ENCODE measurements around the gene TACR1. TPM values are rescaled to one million over a fixed set of nuclear protein-coding genes. Genes with fewer than 3 reads are reported as not detected.
"Not testable (repeated sequence)": the region's sequence is repeated elsewhere in the genome, so short reads cannot be mapped to it uniquely, and the experiment has no call there.

TACR1 gene
- total RNA-seq, 1 donor from 2014 or later, result 1.8 TPM

DNA sequence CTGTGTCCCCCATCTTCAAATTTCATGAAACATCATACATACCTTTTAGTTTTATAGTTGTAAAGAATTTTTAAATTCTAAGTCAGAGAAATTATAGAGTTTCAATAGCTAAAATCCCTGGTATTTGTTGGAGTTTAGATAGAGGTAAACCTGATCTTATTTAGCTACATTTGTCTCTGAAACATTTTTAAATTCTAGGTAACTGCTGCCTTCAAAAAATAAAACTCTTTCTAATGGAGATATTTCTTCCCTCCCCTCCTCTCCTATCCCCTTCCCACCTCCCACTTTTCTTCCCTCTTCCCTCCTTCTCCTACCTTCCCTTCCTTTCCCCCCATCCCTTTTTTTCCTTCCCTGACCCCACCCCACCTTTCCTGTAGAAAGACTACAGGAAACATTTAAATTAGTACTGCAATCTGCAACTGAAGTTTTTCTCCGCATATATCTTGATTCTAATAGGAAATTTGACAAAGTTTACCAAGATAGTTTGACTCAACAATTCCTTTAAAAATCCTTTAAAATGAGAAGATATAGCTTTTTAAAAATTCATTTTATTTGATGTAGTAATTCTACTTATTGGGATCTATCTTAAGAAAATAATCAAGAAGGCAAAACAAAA lies 4.1 kb downstream of the TACR1 start:
- DNase-seq (ENCODE audit: low spot score), result no peak

DNA sequence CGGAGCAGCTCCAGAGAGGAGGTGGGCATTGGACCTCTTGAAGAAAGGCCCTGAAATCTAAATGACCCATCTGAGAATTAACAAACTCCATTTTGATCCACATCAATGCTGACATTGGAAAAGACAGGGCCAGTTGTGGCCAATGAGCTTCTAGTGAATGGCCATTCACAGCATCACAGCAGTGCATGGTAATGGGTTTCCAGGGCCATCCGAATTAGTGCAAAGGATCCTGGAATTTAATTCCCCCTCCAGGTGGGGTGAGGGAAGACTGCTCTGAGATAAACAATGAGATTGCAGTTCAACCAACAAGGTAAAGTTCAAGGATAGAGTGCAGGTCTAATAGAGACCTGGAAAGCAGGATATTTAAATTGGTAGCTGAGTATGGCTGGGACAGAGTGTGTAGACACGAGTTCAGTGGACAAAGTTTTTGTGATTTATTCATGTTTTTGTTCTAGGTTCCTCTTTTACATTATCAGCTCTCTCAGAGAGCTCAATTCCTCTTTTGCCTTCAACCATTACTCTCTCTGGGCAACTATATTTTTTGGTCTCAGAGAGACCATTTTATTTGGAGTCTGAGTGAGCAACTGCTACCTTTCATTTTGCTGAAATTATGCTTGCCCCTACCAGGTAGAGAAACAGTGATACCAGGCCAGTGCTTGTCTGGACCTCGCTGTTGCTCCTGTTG lies 5.0 kb downstream of the TACR1 start:
- DNase-seq (ENCODE audit: low spot score), result no peak

DNA sequence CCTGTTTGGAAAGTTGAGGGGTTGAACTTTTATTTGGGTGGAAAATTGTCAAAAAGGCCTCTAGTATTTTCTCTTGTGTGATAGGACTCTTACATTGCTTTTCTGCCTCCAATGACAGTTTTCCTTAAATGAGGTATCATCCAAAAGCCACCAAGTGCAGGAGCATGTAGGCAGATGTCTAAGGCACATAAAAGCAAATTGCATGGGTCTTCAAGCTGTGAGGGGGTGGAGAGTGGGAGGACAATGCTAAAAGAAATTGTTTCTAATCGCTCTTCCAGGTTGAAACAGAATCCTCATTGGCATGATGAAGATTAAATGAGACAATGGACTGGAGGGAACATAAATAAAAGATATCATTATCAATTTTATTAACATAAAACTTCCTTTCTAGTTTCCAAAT lies 6.8 kb downstream of the TACR1 start:
- no peak for DNase-seq (ENCODE audit: low spot score)

DNA sequence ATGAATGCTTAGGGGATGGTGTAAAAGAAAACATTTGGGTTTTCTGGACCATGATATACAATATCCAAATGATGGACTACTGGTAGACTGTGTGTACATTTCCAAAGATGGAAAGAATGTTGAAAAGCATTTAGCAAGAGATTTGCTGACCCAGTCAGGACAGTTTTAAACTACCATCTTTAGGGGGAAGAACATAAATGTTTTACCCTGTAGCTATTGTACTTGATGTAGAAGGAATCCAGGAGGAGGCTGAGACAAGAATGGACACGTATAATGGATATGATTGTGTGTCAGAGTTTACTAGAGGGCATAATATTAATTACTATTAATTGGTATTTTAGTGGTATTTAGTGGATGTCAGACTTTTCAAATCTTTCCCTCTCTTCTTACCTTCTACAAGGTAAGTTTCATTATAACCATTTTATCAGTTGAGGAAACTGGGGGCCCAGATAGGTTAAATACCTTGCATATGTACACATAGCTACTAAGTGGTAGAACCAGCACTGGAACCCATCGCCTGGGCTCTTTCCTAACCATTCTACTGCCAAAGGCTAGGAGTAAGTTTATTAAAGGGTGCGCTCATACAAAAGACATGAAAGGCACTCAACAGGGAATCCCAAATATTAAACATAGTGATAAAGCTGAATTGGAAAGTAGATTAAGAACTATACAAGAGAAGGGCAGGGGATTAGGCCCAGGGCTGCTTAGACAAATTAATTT lies 8.9 kb downstream of the TACR1 start:
- no peak for DNase-seq (ENCODE audit: low spot score)

DNA sequence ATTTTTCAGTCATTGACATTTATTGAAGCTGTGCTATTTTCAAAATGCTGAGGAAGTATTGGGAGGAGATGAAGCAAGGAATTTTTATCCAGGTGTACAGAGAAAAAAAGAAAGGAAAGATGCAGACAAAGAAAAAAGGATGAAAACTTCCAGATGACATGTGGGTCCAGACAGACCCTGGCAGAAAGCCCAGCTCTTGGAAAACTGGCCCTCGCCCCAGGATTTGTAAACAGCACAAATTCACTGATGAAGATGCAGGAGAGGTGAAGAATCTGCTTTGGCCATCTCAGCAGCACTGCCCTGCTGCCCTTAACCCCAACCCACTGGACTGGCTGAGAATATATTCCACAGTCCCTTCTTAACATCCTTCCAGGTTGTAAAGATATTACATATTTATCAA lies 12.5 kb downstream of the TACR1 start:
- no peak for DNase-seq (ENCODE audit: low spot score)

DNA sequence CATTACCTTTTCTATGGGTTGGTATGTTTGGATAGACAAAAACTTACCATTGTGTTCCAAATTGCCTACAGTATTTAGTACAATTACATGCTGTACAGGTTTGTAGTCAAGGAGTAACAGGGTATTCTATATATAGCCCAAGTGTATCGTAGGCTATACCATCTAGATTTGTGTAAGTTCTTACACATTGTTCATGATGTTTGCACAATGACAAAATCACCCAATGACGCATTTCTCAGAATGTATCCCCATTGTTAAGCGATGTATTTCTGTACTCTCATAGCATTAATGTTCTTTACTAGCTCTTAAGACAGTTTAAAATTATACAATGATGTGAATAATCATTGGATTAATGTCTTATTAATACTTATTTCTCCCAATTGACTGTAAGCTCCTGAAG lies 16.7 kb downstream of the TACR1 start:
- DNase-seq (ENCODE audit: low spot score), result no peak

DNA sequence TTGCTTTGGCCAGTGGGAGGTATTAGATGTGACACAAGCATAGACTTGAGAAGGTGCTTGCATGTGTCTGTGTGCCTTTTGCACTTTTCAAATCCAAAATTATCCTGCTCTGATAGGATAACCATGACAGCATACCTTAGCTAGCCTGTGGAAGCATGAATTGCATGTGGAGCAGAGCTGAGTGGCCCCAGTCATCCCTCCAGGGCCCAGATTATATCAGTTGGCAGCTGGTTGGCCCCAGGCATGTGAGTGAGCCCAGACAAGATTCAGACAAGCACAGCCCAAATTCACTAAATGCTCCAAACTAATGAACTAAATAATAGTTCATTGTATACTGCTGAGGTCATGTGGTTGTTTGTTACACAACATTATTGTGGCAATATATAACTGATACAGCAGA lies 18.8 kb downstream of the TACR1 start:
- DNase-seq (ENCODE audit: low spot score), result no peak

DNA sequence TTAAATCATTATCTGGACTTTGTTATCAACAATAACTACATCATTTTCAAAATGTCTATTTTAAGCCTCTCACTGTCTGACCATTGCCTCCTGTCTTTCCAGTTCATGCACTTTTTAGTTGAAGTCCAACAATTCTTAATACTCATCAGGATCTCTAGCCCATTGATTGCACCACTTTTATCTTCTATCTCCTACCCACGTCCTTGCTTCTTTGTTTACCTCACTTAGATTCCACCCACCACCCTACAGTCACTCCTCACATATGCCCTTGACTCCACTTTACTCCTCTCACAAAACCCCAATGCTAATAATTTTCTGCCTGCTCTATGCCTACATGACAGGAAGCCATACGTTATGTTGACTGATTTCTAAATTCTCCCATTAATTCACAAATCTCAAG lies 21.9 kb downstream of the TACR1 start:
- DNase-seq (ENCODE audit: low spot score), result no peak

DNA sequence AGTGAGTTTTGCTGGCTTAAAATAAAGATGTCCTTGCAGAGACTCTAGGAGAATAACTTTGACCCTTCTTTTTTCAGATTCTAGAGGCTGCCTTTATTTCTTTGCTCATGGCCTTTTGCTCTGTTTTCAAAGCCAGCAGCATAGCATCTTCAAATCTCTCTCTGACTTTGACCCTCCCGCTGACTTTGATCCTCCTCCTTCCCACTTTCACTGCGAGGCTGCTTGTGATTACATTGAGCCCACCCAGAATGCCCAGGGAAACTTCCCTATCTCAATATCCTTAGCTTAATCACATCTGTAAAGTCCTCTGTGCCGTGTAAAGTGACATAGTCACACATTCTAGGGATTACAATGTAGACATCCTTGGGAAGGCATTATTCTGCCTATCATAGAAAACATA lies 23.9 kb downstream of the TACR1 start:
- DNase-seq (ENCODE audit: low spot score), result no peak

DNA sequence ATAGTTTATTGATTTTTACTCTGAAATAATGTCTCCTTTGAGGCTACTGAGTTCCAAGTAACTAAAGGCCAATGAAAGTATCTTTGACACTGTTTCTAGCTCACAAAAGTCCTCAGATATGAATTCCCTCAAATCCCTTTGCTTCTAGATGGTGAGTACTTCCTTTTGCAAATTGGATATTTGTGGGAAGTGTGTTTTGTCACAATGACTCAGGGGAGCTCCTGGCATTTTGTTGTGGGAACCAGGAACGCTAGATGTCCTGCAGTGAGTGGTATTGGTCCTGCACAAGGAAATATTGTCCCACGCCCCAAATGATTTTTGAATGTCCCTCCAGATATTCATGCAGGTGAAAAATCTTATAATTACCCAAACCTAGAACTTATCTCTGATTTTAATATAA lies 24.3 kb downstream of the TACR1 start:
- DNase-seq (ENCODE audit: low spot score), result no peak

DNA sequence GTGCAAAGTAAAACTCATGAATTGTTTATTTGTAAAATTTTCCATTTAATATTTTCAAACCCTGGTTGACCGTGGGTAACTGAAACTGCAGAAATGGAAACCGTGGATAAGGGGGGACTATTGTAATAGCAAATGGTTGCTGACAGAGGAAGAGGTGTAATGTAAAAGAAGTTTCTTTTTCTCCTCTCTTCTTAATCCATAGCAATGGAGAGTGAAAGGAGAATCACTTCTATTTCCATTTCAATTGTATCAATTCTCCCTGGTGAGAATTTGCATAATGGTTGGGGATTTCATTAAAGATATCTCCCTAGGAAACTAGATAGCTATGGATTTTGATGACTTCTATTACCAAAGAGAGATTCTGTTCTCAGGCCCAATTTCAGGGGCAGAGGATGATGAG lies 24.8 kb downstream of the TACR1 start:
- no peak for DNase-seq (ENCODE audit: low spot score)

DNA sequence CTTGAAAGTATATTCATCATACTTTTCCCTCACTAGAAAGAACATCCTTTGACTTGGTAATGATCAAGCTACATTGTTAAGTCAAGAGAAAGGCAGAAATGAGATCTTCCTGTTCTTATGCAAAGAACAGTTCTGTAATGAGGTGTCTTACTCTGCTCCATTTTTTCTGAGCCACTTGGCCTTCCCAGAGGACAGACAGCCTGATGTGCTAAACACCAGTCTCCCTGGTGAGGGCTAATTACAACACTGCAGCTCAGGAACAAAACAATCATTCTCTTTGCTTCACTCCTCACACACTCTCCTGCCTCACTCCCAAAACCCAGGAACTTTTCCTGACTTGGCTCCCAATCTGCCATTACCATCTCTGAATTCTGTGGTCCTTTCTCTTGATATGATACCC lies 25.6 kb downstream of the TACR1 start:
- DNase-seq (ENCODE audit: low spot score), result no peak

DNA sequence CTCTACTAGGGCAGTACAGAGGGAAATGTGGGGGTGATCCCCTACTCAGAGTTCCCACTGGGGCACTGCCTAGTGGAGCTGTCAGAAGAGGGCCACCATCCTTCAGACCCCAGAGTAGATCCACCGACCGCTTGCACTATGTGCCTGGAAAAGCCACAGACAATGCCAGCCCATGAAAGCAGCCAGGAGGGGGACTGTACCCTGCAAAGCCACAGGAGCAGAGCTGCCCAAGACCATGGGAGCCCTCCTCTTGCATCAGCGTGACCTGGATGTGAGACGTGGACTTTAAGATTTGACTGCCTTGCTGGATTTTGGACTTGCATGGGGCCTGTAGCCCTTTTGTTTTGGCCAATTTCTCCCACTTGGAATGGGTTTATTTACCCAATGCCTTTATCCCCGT lies 27.9 kb downstream of the TACR1 start:
- DNase-seq (ENCODE audit: low spot score), result not testable (repeated sequence)

DNA sequence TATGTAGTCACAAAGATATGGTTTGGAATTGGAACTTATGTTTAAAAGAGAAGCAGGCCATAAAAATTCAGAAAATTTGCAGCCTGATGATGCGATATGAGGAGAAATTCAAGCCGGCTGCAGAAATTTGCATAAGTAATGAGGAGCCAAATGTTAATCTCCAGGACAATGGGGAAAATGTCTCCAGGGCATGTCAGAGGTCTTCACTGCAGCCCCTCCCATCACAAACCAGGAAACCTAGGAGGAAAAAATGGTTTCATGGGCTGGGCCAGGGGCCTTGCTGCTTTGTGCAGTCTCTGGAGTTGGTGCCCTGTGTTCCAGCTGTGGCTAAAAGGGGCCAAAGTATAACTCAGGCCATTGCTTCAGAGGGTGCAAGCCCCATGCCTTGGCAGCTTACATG lies 28.4 kb downstream of the TACR1 start:
- no peak for DNase-seq (ENCODE audit: low spot score)

DNA sequence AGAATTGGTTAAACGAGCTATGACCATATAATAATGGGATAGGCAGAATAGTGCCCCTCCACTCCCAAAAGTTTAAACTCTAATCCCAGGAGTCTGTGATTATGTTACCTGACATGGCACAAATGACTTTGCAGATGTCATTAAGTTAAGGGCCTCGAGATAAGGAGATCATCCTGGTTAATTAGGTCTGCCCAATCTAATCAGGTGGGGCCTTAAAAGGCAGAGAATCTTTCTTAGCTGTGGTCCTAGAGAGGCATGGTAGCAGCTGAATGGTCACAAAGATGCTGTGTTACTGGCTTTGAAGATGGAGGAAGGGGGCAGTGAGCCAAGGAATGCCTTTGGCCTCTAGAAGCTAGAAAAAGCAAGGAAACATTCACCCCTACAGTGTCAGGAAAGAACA lies 31.1 kb downstream of the TACR1 start:
- no peak for DNase-seq (ENCODE audit: low spot score)

DNA sequence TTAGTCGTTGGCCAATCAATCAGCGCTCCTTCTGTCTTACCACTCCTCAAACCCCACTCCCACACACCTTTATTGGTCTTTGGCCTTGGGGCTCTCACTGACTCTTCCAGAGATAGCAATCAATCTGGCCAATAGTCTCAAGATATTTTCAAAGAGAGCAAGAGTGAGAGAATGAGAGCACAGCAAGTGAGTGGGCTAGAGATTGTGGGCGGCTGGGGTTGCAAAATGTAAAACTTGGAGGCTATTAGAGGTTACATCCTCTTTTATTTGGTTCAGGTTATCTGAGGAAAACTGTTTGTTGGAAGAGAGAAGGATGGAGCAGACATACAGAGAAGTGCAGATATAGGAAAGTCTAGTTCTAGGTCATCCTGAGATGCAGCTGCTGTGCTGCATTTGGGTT lies 32.8 kb downstream of the TACR1 start:
- DNase-seq (ENCODE audit: low spot score), result no peak

DNA sequence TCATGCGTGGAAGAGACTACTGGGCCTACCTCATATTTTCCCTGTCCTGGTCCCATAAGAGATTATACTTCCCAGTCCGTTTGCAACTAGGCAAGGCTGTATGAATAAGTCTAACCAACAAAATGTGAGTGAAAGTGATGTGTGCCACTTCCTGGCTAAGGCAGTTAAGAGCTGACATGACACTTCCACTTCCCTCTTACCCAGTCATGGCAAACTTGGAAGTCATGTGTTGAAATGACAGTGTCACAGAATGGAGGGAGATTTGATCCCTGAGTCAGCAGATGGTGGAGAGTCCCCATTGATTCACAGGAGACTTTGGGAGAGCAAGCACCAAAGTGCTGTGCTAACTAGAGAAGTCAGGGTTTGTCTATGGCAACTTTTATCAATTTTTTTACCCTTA lies 36.4 kb downstream of the TACR1 start:
- no peak for DNase-seq (ENCODE audit: low spot score)

DNA sequence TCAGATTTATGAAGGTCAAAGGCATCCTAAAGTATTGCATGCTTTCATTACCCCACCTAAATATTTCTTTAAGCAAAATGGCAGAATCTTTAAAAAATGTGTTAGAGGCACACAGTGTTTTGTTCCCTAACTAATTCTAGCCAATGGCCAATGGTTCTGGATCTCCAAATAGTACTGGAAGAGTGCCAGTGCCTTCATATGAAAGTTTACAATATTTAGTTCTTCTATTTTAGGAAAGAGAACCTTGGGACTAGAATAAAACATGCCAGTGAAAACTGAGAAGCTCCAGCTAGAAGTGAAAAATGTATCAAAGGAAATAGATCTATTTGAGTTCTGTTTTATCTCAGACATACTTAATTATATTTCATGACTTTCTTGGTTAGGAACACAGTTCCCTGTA lies 37.1 kb downstream of the TACR1 start:
- DNase-seq (ENCODE audit: low spot score), result no peak

DNA sequence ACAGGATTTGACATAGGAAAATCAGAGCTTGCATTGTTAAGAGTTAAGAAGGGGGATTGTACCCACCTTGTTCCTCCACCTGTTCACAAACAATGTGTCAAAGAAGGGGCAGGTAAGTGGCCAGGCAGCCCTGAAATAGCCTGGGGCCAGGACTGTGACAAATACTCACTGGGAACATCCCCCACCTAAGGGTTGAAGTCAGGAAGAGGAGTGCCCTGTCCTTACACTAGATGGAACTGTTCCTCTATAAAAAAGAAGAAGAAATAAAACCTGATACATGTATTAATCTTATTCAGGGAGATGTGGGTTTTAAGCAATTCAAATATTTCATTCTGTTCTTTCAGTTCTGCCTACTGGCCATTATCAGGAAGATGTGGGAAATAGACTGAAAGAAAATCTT lies 41.9 kb downstream of the TACR1 start:
- DNase-seq (ENCODE audit: low spot score), result no peak

DNA sequence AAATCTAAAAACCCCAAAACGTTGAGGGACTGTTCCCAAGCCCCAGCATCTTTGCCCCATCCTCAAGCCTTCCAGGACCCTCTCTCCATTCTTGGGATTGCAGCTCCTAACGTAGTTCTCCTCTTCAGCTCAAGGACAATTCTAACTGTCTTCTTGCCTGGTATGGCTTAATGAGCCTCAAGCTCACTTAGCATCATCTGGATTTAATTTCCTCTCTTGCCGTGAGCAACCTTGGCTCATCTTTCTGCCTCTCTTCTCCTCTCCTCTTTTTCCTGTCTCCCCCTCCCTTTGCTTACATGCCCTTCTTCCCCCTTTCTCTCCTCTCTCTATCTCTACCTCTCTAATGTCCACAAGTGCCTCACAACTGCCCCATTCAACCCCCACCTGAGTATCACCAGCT lies 44.2 kb downstream of the TACR1 start:
- DNase-seq (ENCODE audit: low spot score), result no peak

DNA sequence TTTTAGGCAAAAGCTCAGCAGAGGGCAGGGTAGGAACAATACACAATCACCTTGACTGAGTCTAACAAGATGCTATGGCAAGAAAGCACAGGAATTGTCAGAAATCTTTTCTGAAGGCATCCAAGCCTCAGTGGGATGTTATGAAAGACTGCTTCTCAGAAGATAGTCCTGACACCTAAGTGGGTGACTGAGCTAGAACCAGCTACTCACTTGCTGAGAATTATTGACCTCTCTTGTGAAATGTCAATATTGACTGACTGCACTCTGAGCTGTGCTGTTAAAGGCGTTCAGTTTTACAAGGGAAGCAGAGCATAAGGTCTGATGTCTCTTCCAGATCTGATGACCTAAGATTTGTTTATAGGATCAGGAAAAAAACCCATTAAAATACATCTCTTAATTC lies 46.1 kb downstream of the TACR1 start:
- DNase-seq (ENCODE audit: low spot score), result no peak

DNA sequence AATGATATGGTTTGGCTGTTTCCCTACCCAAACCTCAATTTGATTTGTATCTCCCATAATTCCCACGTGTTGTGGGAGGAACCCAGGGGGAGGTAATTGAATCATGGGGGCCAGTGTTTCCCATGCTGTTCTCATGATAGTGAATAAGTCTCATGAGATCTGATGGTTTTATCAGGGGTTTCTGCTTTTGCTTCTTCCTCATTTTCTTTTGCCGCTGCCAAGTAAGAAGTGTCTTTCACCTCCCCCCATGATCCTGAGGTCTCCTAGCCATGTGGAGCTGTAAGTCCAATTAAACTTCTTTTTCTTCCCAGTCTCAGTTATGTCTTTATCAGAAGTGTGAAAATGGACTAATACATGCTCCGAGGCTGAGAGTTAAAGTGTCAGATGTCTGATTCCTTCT lies 47.1 kb downstream of the TACR1 start:
- DNase-seq (ENCODE audit: low spot score), result not testable (repeated sequence)

DNA sequence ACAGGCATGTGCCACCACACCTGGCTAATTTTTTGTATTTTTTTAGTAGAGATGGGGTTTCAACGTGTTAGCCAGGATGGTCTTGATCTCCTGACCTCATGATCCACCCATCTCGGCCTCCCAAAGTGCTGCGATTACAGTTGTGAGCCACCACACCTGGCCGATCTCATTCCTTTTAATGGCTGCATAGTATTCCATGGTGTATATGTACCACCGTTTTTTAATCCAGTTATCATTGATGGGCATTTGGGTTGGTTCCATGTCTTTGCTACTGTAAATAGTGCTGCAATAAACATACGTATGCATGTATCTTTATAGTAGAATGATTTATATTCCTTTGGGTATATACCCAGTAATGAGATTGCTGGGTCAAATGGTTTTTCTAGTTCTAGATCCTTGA lies 51.4 kb downstream of the TACR1 start:
- DNase-seq (ENCODE audit: low spot score), result not testable (repeated sequence)
